Testis (tissue), 3 donors: Measurements from ENCODE around the gene GALNT18. TPM values are rescaled to one million over a fixed set of nuclear protein-coding genes. Genes with fewer than 3 reads are reported as not detected.

Experiments
- DNase-seq: peaks from one replicate; pipeline ENCODE4 v3.0.0-alpha.2; 2019
- H3K27ac ChIP-seq, 2 donors: fragments of 200-600 bp; sonication (generic); one replicate each; pipeline ENCODE4 v1.5.1; 2019
- H3K27me3 ChIP-seq: fragments of 200-600 bp; sonication (generic); one replicate; pipeline ENCODE4 v1.5.1; 2019
- H3K36me3 ChIP-seq: fragments of 200-600 bp; sonication (generic); one replicate; pipeline ENCODE4 v1.5.1; 2017; ENCODE audit warnings: low read depth; ENCODE audit errors: missing control alignments
- H3K4me1 ChIP-seq: fragments of 200-600 bp; sonication (generic); one replicate; pipeline ENCODE4 v1.5.1; 2019
- H3K4me3 ChIP-seq, 2 donors: fragments of 200-600 bp; sonication (generic); one replicate each; pipeline ENCODE4 v1.5.1; 2017 to 2019
- H3K9me3 ChIP-seq: fragments of 200-600 bp; sonication (generic); one replicate; pipeline ENCODE4 v1.5.1; 2017
- POLR2A ChIP-seq: fragments of 450-650 bp; IDR thresholded peaks from one replicate; pipeline ENCODE4 v1.6.1; 2017; ENCODE audit warnings: antibody characterized with exemption, mild to moderate bottlenecking, moderate library complexity
- WGBS, 2 donors: methylation state at CpG; one replicate each; pipeline ENCODE4 v1.1.5; 2018; 5-methylcytosine and 5-hydroxymethylcytosine counted together
- intact Hi-C: fragments of 100-400 bp; cut with DNase I; formaldehyde crosslinking; loops from one replicate; pipeline ENCODE4 v1.15.1; 2023; ENCODE audit warnings: low total_unique reads
- polyA plus RNA-seq: library from polyadenylated mRNA; stranded (reverse); fragments of 350-450 nt; fragmentation: Illumina TruSeq; extraction: RNeasy Lipid Tissue Mini Kit (QIAGEN cat#74804); gene quantifications from one replicate; pipeline ENCODE4 v1.2.3, GENCODE V29; 2014; ENCODE audit warnings: low read depth, low replicate concordance; ENCODE audit not compliant: insufficient read depth
- total RNA-seq, 2 donors: library from RNA; depleted of rRNA; stranded (reverse); fragments of >200 nt; gene quantifications; one replicate each; pipeline ENCODE4 v1.2.3, GENCODE V29; 2016
- TF ChIP-seq, protein P1 (sequence below), 3 experiments: fragments of 450-650 bp in 2 of 3; fragments of 200-600 bp in 1 of 3; sonication (generic) in 1 of 3; IDR thresholded peaks; one replicate each; pipeline ENCODE4 v1.5.1; 2016 to 2019; ENCODE audit warnings: antibody characterized with exemption in 3 of 3, mild to moderate bottlenecking in 2 of 3, moderate library complexity in 1 of 3

Gene GALNT18
- total and polyA plus RNA-seq, 3 donors from 2014 or later: 39.2 to 106 (median 73.9) TPM

DNA sequence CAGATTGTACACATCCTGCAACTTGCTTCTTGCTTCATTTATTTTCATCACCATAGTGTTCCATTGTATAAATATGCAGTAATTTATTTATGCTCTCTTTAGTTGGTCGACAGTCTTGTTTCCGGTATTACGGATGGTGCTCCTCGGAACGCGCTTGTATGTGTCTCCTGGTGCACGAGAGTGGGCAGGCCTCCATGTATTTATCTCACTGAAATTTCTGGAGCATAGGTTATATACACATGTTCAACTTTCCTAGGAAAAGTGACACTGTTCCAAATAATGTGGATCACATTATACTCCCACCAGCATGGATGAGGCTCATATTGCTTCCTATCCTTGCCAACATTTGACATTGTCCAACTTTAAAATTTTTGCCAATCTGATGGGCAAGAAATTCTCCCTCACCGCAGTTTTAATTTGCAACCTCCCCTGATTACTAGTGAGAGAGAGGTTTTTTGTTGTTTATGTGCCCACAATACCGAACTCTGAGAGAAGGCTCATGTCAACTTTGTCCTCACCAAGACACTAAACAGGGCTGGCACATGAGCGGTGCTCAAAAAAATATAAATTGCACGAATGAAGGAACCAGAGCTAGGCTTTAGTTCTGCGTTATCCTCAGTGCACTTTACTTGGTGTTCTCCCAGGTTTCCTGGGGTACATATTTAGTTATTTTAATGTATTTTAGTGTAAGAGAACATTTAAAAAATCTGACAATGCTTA lies 272.5 kb downstream of the GALNT18 start:
- 42 to 47% methylated on average over 12 of the region's 12 CpGs for WGBS, 2 donors
- H3K4me1 ChIP-seq: peaks cover 45% of the 10 kb centered on the region
- no peaks in the 10 kb centered on the region for H3K9me3 ChIP-seq
- no peak overlapping the region for H3K27ac ChIP-seq
- TF ChIP-seq, protein P1, sequence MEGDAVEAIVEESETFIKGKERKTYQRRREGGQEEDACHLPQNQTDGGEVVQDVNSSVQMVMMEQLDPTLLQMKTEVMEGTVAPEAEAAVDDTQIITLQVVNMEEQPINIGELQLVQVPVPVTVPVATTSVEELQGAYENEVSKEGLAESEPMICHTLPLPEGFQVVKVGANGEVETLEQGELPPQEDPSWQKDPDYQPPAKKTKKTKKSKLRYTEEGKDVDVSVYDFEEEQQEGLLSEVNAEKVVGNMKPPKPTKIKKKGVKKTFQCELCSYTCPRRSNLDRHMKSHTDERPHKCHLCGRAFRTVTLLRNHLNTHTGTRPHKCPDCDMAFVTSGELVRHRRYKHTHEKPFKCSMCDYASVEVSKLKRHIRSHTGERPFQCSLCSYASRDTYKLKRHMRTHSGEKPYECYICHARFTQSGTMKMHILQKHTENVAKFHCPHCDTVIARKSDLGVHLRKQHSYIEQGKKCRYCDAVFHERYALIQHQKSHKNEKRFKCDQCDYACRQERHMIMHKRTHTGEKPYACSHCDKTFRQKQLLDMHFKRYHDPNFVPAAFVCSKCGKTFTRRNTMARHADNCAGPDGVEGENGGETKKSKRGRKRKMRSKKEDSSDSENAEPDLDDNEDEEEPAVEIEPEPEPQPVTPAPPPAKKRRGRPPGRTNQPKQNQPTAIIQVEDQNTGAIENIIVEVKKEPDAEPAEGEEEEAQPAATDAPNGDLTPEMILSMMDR (IDR thresholded peaks at IDR 0.05): no peak
- no peak for TF ChIP-seq POLR2A
- H3K4me3 ChIP-seq: no peak overlapping the region
- DNase-seq: no peak
- intact Hi-C loops: no loop called here
- H3K36me3 ChIP-seq: no peaks in the 10 kb centered on the region
- H3K27me3 ChIP-seq: no peaks in the 10 kb centered on the region

DNA sequence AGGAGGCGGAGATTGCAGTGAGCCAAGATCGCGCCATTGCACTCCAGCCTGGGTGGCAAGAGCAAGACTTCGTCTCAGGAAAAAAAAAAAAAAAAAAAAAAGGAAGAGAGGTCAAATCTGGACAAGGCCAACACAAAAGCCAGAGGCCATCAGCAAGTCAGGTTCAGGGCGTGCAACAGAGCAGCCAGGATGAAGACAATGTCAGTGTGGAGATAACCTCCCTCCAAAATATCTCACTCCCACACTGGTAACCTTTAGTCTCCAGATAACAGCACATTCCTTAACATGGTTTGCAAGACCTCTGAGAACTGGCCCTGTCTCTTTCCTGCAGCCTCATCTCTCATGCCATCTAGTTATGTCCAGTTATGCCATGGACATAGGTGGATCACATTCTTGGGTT lies 273.5 kb downstream of the GALNT18 start:
- H3K27me3 ChIP-seq: no peaks in the 10 kb centered on the region
- no peaks in the 10 kb centered on the region for H3K36me3 ChIP-seq
- intact Hi-C loops: no loop called here
- H3K4me1 ChIP-seq: peaks cover 45% of the 10 kb centered on the region
- no peaks in the 10 kb centered on the region for H3K9me3 ChIP-seq
- peak; percentile 59 for DNase-seq
- 39 to 46% methylated on average over 4 to 5 of the region's 5 CpGs for WGBS, 2 donors
- no peak for TF ChIP-seq POLR2A
- TF ChIP-seq, protein P1 (IDR thresholded peaks at IDR 0.05): no peak
- no peak overlapping the region for H3K27ac ChIP-seq
- no peak overlapping the region for H3K4me3 ChIP-seq

DNA sequence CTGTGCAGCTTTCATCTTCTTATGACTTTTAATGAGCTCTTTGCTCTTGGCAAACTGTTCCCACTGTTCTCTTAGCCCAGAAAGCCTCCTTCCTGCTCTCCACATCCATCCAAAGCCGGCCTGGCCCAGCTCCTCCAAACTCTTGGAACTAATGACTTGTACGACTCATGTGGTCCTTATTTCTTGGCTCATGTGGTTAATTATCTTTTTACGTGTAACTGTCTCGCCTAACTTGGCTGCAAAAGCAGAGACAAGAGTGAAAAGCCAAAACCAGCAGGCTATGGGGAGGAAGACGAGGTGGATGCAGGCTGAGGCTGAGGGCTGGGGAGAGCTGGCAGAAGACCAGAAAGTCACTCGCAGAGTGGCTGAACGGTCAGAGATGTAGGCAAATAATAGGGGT lies 274.2 kb downstream of the GALNT18 start:
- no peak for TF ChIP-seq POLR2A
- TF ChIP-seq, protein P1 (IDR thresholded peaks at IDR 0.05): no peak
- no peak overlapping the region for H3K4me3 ChIP-seq
- DNase-seq: peak; percentile 81
- H3K27me3 ChIP-seq: no peaks in the 10 kb centered on the region
- intact Hi-C loops: no loop called here
- H3K36me3 ChIP-seq: no peaks in the 10 kb centered on the region
- 34 to 55% methylated on average over 7 of the region's 7 CpGs for WGBS, 2 donors
- no peaks in the 10 kb centered on the region for H3K9me3 ChIP-seq
- peaks cover 45% of the 10 kb centered on the region for H3K4me1 ChIP-seq
- no peak overlapping the region for H3K27ac ChIP-seq

DNA sequence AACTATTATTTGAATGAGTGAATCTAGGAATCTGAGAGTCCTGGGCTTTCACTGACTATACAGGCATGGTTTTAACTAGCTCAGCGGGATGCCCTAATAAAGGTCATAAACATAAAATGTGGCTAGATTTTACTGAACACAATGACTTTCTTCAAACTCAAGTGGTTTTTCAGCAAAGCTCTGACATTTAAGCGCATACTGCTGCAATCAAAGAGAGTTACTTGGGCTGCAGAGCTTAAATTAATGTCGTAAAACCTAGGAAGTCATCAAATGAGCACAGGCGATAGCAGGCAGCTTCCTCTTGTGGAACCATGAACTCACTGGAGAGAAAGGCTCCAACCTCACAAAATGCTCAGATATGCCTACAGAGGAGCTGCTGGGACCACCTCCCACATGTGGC lies 275.5 kb downstream of the GALNT18 start:
- H3K36me3 ChIP-seq: no peaks in the 10 kb centered on the region
- no peaks in the 10 kb centered on the region for H3K9me3 ChIP-seq
- no peak overlapping the region for H3K27ac ChIP-seq
- H3K4me3 ChIP-seq: no peak overlapping the region
- H3K27me3 ChIP-seq: no peaks in the 10 kb centered on the region
- peaks cover 45% of the 10 kb centered on the region for H3K4me1 ChIP-seq
- intact Hi-C loops: no loop called here
- TF ChIP-seq, protein P1 (IDR thresholded peaks at IDR 0.05): no peak
- TF ChIP-seq POLR2A: no peak
- no peak for DNase-seq
- WGBS, 2 donors: 94 to 95% methylated on average over 4 of the region's 4 CpGs

DNA sequence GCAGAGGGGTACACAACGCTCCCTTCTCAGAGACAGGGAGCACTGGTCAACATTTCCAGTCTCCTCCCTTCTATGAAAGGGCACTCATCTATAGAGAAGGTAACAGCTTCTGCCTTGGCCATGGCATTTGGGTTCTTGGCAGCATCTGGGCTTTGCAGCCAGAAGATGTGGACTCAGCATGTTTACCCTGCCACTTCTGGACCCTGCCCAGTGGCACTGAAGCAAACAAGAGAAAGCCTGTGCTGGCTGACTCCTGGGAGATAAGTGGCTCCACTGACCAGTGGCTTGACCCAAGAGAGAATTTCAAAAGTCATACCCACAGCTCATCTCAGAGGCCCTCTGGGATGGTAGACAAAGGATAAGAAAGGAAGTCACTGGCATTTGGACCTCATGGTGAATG lies 276.7 kb downstream of the GALNT18 start:
- Histone ChIP-seq H3K27me3 (no peaks in the 10 kb centered on the region), H3K9me3 (no peaks in the 10 kb centered on the region), H3K4me1 (peaks cover 34% of the 10 kb centered on the region), H3K27ac (no peak overlapping the region), H3K36me3 (no peaks in the 10 kb centered on the region), H3K4me3 (no peak overlapping the region)
- intact Hi-C loops: no loop called here
- WGBS, 2 donors: 85 to 100% methylated on average over 1 of the region's 1 CpG
- no peak for DNase-seq
- TF ChIP-seq, protein P1 (IDR thresholded peaks at IDR 0.05): no peak
- TF ChIP-seq POLR2A: no peak
